GM19372 (cell line): ENCODE measurements around the gene AKAP14.
"Not testable (repeated sequence)": the region's sequence is repeated elsewhere in the genome, so short reads cannot be mapped to it uniquely, and the experiment has no call there.

ENCODE experiments used
- ATAC-seq: cut with Tn5 transposase; IDR thresholded peaks from one replicate; pipeline ENCODE4 v1.9.1; 2021; ENCODE audit warnings: mild to moderate bottlenecking, low read depth, moderate library complexity; ENCODE audit not compliant: unreplicated experiment

Gene AKAP14

DNA sequence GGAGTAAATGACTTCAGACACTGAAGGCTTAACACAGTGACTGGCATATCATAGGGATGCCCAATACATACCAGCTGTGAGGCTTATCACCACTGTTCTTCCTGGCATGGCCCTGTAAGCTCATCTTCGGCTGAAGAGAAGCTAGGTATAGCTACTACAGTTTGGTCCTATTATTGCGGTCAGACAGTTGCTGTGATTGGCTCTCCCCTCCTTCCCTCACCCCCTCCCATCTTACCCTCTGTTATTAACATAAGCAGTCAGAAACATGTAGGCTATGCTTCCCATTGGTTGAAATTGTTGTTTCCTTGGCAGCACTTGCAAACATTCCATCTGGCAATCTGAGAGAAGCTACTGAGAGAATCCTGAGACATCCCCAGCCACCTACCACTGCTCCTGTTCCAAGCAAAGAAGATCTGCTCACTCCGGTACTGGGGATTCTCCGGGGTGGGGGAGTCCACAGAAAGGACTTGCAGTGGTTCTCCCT is at the start of gene AKAP14:
Gene AKAP14 (plus strand): TSS at position 51 of the 484 bp plus-strand sequence. CDS start 7,331 bp downstream, outside the sequence.
- ATAC-seq, result no peak

DNA sequence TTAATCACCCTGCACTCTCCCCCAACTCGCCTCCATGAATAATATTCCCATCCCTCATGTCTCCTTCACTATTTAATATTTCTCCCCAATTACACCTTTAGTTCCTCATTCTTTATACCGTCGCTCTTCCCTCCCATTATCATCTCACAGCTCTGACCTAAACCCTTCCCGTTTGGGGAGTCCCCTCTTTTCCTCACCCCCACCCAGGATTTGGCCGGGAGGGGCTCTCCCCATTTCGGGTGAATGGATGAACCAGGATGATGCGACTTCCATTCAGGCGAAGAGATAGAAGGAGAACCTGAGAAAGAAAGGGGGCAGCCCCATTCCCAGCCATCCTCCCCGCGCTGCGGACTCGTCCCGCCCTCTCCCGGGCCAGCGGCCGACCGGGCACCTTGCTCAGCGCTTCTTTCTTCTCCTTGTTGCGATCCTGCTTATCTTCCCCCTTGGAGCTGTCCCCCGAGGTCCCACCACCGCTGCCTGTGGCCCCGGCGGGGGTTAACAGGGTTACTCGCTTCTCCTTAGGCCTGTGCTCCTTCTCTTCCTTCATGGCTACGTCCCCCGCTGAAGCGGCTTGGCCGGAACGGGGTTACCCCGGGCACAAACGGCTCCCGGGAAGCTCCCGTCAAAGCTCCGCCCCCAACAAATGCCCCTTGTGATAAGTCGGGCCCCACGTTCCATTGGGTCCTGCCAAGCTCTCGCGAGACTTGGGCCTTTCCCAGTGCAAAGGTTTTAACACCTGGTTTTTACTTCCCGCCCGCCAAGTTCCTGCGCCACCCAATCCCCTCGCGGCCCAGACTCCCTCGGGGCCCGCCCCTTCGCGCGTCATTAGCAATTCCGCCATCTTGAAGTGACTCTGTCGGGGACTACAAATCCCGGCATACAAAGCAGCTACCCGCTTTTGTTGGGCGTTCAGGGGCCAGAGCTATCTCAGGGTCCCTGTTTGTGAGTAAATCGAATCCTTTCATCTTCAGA is 43.0 kb upstream of the AKAP14 start, which contains the start of gene UPF3B:
Gene UPF3B (minus strand): TSS at position 582 of the 972 bp plus-strand sequence. CDS start 35 bp downstream, at position 547.
- peak; percentile 97 for ATAC-seq

DNA sequence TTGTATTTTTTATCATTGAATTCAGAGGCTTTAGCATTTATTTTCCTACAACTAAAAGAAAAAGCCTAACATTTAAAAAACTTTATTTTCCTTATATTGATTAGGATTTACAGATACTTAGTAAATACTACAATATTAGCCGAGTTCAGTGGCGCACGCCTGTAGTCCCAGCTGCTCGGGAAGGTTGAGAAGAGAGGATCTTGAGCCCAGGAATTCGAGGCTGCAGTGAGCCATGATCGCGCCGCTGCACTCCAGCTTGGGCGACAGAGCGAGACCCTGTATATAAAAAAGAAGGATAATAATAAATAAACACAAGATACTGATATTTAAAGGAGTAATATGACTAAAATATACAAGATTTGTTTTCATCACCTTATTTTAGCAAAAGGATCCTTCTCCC is 42.2 kb upstream of the AKAP14 start:
- ATAC-seq, result no peak

DNA sequence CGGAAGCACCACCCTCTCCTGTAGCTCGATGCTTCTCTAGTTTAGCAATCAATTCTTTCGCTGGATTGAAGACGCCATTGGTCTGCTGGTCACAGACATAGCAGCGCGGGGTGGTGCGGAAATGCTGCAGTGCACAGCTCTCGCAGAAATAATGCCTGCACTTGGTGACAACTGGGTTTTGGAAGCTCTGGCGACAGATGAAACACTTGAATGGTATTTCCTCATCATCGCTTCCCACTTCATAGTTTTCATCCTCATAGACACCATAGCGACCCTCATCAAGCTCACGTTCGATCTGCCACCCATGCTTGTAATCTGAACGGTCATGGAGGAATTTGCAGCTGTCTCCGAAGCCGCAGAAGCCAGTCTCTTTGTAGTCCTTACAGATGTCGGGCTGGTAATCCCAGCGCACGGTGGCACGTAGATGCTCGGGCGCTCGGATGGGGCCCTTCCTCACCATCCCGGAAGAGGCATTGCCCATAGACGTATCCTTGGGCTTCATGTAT is 25.0 kb upstream of the AKAP14 start:
- no peak for ATAC-seq

DNA sequence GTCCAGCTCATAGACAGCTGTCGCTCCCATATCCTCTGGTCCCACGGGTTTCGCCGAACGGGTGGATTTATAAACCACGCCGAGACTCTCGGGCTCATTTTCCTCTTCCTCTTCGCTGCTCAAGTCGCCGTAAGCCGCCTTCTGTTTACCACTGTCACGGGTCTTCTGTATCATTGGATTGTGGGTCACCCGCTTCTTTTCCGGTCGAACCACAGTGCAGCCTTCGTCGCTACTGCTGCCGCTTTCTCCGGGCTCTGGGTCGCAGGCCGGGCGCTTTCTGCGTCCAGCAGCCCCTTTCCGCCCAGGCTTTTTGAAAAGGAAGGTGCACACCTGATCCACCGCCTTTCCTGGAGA is 24.5 kb upstream of the AKAP14 start:
- peak; percentile 39 for ATAC-seq

DNA sequence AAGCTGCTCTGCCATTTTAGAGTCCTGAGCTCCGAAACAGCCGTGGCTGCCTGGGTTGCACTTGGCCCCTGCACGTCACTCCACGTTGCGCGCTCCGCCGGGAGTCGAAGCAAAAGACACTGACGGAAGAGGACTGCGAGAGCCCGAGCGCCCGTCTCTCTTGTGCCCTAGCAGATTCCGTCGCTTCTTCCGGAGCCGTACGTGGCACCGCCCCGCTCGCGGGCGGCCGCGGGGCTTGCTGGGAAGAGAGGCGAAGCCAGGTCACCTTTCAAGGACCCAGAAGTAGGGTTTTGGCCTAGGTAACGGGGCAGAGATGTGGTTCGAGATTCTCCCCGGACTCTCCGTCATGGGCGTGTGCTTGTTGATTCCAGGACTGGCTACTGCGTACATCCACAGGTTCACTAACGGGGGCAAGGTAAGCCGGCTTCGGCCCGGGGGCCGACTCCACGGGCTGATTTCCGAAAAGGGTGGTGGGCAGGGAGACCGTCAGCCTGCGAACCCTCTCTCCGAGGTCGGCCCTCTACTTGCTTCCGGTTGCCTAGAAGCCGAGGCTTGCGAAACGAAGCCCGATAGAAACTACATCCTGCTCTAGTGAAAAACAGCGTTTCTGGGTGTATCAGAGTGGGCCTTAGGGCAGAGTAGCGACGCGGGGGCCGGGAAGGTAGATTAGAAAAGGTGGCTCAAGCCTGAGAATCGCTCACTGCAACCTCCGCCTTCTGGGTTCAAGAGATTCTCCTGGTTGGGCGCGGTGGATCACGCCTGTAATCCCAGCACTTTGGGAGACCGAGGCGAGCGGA is 23.9 kb upstream of the AKAP14 start, which contains the start of the genes NDUFA1 and RNF113A:
Gene NDUFA1 (plus strand): TSS at position 234 of the 797 bp plus-strand sequence. CDS start 80 bp downstream, at position 314.
Gene RNF113A (minus strand): TSS at position 135 of the 797 bp plus-strand sequence. CDS start 120 bp downstream, at position 15.
- peak; percentile 89 for ATAC-seq

DNA sequence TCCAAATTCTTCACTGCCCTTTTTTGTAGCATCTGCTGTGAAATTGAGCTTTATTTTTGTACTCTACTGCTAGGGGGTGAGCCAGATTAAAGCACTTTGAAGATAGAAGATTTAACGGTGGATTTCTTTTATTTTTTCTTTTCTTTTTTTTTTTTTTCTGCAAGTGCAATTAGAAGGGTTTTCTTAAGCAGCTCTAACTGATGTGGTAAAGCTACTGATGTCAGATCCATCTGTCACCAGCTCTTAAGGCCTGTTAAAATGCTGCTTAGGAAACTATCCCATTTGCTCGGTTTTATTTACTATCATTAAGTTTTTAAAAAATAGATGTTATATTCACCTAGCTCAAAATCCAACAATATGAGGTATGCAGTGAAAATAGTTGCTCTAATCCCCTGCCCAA is 17.0 kb upstream of the AKAP14 start:
- ATAC-seq, result no peak

DNA sequence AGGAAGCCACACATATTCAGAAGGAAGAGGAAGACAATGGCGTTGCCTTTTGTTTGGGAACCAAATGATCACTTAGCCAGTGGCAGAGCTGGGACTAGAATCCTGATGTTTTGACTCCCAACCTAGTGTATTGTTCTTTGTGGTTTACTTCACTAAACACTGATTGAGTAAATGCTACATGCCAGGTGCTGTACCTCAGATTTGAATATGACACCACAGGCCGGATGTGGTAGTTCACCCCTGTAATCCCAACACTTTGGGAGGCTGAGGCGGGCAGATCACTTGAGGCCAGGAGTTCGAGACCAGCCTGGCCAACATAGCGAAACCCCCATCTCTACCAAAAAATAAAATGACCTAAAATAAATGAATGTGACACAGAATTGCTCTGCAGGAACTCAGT is 15.6 kb upstream of the AKAP14 start:
- ATAC-seq, result no peak

DNA sequence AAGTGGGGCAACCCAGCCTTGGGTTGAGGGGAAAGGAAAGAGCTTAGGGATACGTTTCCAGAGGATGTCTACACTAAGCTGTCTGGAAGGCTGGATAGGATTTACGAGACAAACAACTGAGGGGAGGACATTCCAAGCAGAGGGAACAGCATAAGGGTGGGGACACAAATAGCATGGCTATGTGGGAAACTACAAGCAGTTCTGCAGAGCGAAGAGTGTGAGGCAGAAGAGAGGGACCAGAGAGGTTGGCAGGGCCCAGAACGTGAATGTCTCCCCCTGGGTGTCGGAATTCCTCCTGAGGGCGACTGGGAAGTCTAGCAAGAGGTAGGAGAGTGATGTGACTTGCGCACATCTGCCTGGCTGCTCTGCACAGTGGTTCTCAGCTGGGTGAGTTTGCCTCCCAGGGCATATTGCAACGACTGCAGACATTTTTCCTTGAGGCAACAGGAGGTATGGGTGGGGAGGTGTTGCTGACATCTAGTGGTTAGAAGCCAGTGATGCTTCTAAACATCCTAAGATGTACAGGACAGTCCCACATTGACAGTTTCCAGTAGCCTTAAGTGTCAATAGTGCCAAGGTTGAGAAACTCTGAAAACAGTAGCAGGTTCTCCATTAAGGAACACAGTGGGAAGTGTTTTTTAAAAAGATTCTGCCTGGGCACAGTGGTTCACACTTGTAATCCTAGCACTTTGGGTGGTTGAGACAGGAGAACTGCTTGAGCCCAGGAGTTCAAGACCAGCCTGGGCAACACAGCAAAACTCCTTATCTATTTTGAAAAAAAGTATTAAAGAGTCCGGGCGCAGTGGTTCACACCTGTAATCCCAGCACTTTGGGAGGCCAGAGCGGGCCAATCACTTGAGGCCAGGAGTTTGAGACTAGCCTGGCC is 14.9 kb upstream of the AKAP14 start:
- peak; percentile 77 for ATAC-seq

DNA sequence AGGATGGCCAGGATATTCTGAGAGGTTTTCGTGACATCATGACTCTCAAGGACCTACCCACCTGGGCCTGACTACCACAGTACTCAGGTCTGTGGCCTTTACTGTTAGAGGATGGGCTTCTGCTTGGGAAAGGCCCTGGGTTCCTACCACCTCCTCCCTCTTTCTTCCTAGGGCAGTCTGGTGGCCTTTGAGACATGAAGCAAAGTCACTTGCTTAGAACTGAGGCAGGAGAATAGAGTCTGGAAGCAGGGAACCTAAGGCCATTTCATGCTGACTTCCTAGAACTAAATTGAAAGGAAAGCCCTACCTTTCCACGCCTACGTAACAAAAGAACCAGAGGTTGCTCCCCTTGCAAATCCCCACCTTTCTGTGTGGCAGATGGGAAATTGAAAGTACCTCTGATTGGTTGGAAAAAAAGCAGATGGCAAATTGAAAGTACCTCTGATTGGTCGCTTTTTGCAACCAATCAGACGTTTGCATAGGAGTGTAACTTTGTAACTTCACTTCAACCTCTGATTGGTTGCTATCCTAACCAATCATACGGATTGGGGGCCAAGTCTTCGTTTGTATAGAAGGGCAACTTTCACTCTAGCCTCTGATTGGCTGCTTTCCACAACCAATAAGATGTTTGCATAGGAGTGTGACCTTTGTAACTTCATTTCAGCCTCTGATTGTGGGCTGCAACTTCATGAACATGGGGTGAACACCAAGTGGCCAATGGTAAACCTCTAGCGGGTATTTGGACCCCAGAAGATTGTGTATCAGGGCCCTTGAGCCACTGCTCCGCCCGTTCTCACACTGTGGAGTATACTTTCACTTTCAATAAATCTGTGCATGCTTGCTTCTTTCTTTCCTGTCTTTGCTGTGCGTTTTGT is 9.9 kb upstream of the AKAP14 start:
- no peak for ATAC-seq

DNA sequence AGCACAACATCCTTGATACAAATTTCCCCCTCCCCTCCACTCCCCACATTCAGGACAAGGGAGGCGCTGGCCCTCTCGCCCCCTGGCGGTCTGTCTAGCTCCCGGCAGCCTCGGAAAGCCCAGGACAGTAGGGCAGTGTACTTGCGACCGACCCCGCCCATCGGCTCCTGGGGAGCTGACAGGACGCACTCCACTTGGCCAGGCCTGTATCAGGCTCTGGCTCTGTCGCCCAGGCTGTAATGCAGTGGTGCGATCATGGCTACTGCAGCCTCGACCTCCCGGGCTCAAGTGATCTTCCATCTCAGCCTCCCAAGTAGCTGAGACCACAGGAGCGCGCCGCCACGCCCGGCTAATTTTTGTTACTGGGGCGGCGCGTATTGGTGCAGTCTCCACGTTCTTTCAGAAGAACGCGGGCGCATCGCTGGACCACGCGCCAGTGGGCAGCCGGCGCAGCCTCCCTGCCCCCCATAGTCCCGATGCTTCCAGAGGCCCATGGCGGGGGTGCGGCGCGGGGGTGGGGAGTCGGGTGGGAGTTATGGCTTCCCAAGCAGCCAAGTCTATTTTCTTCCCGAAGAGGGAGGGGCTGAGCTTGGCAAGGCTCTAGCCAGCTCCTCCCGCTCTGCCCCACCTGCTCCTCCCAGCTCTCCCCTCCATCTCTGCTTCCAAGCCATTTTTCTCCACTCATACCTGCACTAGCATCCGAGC is 7.8 kb upstream of the AKAP14 start:
- ATAC-seq, result no peak

DNA sequence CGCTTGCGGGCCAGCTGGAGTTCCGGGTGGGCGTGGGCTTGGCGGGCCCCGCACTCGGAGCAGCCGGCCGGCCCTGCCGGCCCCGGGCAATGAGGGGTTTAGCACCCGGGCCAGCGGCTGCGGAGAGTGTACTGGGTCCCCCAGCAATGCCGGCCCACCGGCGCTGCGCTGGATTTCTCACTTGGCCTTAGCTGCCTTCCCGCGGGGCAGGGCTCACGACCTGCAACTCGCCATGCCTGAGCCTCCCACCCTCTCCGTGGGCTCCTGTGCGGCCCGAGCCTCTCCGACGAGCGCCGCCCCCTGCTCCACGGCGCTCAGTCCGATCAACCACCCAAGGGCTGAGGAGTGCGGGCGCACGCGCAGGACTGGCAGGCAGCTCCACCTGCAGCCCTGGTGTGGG is 5.1 kb upstream of the AKAP14 start:
- not testable (repeated sequence) for ATAC-seq

DNA sequence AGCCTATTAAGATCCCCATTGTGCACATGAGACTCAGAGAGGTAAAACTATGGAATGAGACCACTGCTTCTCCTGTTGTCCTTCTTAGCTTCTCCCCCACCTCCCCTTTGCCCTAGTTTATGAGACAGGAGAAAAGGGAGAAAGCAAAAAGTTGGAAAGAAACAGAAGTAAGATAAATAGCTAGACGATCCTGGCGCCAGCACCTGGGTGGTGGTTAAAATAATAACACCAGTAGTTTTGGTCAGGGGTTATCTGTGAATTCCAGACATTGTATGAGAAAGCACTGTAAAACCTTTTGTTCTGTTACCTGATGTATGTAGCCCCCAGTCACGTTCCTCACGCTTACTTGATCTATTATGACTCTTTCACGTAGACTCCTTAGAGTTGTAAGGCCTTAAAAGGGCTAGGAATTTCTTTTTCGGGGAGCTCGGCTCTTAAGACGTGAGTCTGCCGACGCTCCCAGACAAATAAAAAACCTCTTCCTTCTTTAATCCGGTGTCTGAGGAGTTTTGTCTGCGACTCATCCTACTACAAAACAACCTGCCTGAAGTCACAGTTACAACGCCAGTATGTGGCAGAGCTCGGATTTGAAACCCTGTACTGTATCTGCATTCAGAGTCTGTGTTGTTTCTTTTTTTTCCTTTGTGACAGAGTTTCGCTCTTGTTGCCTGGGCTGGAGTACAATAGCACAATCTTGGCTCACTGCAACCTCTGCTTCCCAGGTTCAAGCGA is 3.6 kb upstream of the AKAP14 start:
- ATAC-seq, result not testable (repeated sequence)

DNA sequence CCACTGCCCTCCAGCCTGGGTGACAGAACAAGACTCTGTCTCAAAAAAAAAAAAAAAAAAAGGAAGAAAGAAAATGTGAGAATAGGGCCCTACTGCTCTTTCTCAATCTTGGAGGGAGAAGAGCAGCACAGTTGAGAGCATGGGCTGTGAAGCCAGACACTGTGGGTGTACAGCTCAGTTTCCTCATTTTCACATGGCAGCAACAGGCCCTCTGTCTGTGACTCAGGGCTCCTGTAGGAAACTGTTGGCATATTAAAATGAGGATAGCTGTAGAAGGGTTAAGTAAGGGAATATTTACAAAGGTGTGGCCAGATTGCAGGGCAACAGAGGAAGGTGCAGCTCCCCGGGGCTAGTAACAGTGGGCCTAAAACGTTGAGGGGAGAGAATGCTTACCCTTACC is 3.4 kb downstream of the AKAP14 start:
- ATAC-seq, result no peak

DNA sequence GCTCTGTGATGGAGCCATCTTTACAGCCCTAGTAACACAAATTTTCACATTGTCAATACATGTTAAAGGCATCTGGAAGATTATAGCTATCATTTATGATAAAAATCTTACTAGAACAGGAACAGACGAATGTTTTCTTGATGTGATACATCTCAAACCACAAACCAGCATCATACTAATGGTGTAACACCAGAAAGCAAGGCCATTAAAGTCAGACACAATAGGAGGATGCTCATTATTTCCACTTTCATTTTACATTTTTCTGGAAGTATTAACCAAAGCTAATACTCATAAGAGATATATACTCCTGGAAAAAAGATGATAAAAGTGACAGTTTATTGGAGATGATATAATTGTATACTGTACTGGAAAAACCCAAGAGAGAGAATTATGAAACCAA is 5.3 kb downstream of the AKAP14 start:
- ATAC-seq, result no peak

DNA sequence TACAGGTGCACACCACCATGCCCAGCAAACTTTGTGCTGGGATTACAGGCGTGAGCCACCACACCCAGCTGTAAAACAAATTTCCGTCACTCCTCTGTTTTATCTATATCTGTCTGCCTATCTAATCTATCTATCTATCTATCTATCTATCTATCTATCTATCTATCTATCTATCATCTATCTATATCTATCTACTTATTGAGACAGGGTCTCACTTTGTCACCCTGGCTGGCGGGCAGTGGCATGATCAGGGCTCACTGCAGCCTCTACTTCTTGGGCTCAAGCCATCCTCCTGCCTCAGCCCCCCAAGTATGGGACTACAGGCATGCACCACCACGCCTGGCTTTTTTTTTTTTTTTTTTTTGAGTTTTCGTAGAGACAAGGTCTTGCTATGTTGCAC is 20.6 kb downstream of the AKAP14 start:
- ATAC-seq, result no peak

DNA sequence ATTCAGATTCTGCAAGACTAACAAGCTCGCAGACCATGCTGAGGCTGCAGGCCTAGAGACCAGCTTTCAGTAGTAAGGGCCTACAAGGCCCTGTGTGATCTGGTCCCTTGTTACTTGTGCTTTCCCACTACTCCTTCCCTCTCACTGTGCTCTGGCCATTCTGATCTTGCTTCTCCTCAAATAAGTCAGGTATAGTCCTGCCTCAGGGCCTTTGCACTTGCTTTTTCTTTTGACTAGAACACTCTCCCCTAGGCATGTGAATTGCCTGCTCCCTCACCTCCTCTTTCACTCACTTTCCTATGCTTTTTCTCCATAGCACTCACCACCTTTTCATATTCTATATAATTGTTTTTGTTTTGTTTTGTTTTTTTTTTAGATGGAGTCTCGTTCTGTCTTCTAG is 22.2 kb downstream of the AKAP14 start:
- ATAC-seq, result no peak
